ENCODE measurements around the gene GCLC. TPM values are rescaled to one million over a fixed set of nuclear protein-coding genes. Genes with fewer than 3 reads are reported as not detected.
"Not testable (repeated sequence)": the region's sequence is repeated elsewhere in the genome, so short reads cannot be mapped to it uniquely, and the experiment has no call there.

Gene GCLC
- total RNA-seq, 1 experiment from 2014 or later = 88.9 TPM

DNA sequence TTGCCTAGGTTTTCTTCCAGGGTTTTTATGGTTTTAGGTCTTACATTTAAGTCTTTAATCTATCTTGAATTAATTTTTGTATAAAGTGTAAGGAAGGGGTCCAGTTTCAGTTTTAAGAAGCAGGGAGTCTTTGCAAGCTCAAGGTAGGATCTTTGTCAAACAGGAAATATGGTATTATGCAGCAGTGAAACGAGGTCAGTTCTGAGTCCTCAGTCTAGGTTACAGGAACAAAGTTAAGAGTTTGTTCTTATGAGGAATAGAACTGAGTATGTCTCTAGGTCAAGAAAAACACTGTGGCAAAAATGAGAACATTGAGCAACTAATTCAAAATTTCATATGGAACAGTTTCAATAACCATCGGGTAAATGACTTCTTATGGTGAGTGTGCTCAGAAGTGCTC, 63.6 kb downstream of the GCLC start:
- peaks cover 3% of the 10 kb centered on the region for H3K27me3 Mint-ChIP-seq (ENCODE audit: insufficient read depth, unreplicated experiment)
- H3K4me1 Mint-ChIP-seq (ENCODE audit: low read depth, unreplicated experiment) = no peaks in the 10 kb centered on the region
- TF ChIP-seq, protein P1, sequence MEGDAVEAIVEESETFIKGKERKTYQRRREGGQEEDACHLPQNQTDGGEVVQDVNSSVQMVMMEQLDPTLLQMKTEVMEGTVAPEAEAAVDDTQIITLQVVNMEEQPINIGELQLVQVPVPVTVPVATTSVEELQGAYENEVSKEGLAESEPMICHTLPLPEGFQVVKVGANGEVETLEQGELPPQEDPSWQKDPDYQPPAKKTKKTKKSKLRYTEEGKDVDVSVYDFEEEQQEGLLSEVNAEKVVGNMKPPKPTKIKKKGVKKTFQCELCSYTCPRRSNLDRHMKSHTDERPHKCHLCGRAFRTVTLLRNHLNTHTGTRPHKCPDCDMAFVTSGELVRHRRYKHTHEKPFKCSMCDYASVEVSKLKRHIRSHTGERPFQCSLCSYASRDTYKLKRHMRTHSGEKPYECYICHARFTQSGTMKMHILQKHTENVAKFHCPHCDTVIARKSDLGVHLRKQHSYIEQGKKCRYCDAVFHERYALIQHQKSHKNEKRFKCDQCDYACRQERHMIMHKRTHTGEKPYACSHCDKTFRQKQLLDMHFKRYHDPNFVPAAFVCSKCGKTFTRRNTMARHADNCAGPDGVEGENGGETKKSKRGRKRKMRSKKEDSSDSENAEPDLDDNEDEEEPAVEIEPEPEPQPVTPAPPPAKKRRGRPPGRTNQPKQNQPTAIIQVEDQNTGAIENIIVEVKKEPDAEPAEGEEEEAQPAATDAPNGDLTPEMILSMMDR (IDR thresholded peaks at IDR 0.05; ENCODE audit: insufficient read depth in 1 of 2, low read depth in 1 of 2, low read length in 1 of 2, severe bottlenecking in 1 of 2, unreplicated experiment in 1 of 2) = no peak
- Histone ChIP-seq H3K4me3 (ENCODE audit: low read depth, low read length) (no peak overlapping the region), H3K27me3 (replicated peaks; ENCODE audit: control insufficient read depth, insufficient read depth, low read length) (no peaks in the 10 kb centered on the region; the same call in 1 of the 2 replicates), H3K9me3 (no peaks in the 10 kb centered on the region), H3K36me3 (ENCODE audit: control insufficient read depth, insufficient read depth, low read length) (no peaks in the 10 kb centered on the region), H3K4me1 (no peaks in the 10 kb centered on the region)
- no TSS peak for BruUV-seq (replicated peaks)
- ChIA-PET CTCF (no interaction called here), POLR2A (no interaction called here)
- H3K4me3 Mint-ChIP-seq (ENCODE audit: unreplicated experiment) = no peak overlapping the region
- H3K27ac Mint-ChIP-seq (ENCODE audit: unreplicated experiment) = no peak overlapping the region
- no peaks in the 10 kb centered on the region for H3K36me3 Mint-ChIP-seq (ENCODE audit: insufficient read depth, unreplicated experiment)
- DNase-seq = no peak
- intact Hi-C loops (cut with micrococcal nuclease; ENCODE audit: unreplicated experiment) = no loop called here
- no peaks in the 10 kb centered on the region for H3K9me3 Mint-ChIP-seq (ENCODE audit: unreplicated experiment)

DNA sequence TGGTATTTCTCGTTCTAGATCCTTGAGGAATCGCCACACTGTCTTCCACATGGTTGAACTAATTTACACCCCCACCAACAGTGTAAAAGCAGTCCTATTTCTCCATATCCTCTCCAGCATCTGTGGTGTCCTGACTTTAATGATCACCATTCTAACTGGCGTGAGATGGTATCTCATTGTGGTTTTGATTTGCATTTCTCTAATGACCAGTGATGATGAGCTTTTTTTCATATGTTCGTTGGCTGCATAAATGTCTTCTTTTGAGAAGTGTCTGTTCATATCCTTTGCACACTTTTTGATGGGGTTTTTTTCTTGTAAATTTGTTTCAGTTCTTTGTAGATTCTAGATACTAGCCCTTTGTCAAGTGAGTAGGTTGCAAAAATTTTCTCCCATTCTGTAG, 64.1 kb downstream of the GCLC start:
- BruUV-seq (replicated peaks); H3K36me3 Mint-ChIP-seq (ENCODE audit: insufficient read depth, unreplicated experiment); H3K9me3 Mint-ChIP-seq (ENCODE audit: unreplicated experiment); H3K27me3 Mint-ChIP-seq (ENCODE audit: insufficient read depth, unreplicated experiment); H3K36me3 ChIP-seq (ENCODE audit: control insufficient read depth, insufficient read depth, low read length); intact Hi-C loops (cut with micrococcal nuclease; ENCODE audit: unreplicated experiment); POLR2A ChIA-PET; H3K4me3 ChIP-seq (ENCODE audit: low read depth, low read length); H3K27ac Mint-ChIP-seq (ENCODE audit: unreplicated experiment); CTCF ChIA-PET; DNase-seq; H3K9me3 ChIP-seq; H3K4me3 Mint-ChIP-seq (ENCODE audit: unreplicated experiment); H3K27me3 ChIP-seq (replicated peaks; ENCODE audit: control insufficient read depth, insufficient read depth, low read length); H3K4me1 ChIP-seq; H3K4me1 Mint-ChIP-seq (ENCODE audit: low read depth, unreplicated experiment): not testable (repeated sequence)

DNA sequence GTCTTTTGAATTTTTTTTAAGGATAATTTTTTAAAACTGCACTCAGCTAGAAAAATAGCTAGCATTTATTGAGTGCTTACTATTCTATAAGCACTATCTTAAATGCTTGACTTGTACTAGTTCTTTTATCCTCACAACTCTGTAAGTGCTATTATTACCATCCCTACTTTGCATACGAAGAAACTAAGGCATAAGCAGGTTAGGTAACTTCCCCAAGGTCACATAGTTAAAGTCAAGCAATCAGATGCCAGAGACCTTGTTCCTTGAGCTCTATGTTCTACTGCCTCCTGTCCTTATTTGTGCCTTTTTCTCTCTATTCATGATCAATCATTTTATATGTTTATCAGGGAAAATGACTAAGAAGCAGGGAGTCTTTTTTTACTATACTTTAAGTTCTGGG, 65.0 kb downstream of the GCLC start:
- intact Hi-C loops (cut with micrococcal nuclease; ENCODE audit: unreplicated experiment) = no loop called here
- CTCF ChIA-PET = interaction anchor here (0.9 kb wide), 1 partner anchor 14 kb away, joined by 3 read pairs; no protein-coding TSS in a partner anchor
- BruUV-seq (replicated peaks) = no TSS peak
- Mint-ChIP-seq H3K4me3 (ENCODE audit: unreplicated experiment) (no peak overlapping the region), H3K9me3 (ENCODE audit: unreplicated experiment) (no peaks in the 10 kb centered on the region), H3K27me3 (ENCODE audit: insufficient read depth, unreplicated experiment) (peaks cover 3% of the 10 kb centered on the region), H3K27ac (ENCODE audit: unreplicated experiment) (no peak overlapping the region), H3K36me3 (ENCODE audit: insufficient read depth, unreplicated experiment) (no peaks in the 10 kb centered on the region), H3K4me1 (ENCODE audit: low read depth, unreplicated experiment) (no peaks in the 10 kb centered on the region)
- no peak for DNase-seq
- H3K27me3 ChIP-seq (replicated peaks; ENCODE audit: control insufficient read depth, insufficient read depth, low read length) = no peaks in the 10 kb centered on the region; the same call in 1 of the 2 replicates
- H3K4me3 ChIP-seq (ENCODE audit: low read depth, low read length) = no peak overlapping the region
- H3K36me3 ChIP-seq (ENCODE audit: control insufficient read depth, insufficient read depth, low read length) = no peaks in the 10 kb centered on the region
- TF ChIP-seq, protein P1 (IDR thresholded peaks at IDR 0.05; ENCODE audit: insufficient read depth in 1 of 2, low read depth in 1 of 2, low read length in 1 of 2, severe bottlenecking in 1 of 2, unreplicated experiment in 1 of 2) = no peak
- H3K4me1 ChIP-seq = no peaks in the 10 kb centered on the region
- no peaks in the 10 kb centered on the region for H3K9me3 ChIP-seq
- POLR2A ChIA-PET = no interaction called here

DNA sequence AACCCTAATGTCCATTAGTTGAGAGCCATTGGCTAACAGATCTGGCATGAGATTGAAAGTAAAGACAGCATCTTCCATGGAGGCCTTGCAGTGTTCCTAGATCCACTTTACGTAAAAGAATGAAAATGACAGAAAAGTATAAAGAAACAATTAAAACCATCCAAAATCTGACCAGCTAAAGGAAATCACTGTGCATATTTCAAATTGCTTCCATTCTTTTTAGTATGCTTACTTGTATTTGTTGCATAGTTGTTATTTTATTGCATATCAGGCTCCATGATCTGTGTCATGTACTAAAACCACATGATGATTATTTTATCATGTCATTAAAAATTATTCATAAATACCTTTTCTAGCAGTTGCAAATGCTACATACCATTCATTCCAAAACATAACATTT, 67.9 kb downstream of the GCLC start:
- TF ChIP-seq, protein P1 (IDR thresholded peaks at IDR 0.05; ENCODE audit: insufficient read depth in 1 of 2, low read depth in 1 of 2, low read length in 1 of 2, severe bottlenecking in 1 of 2, unreplicated experiment in 1 of 2) = no peak
- no peak for DNase-seq
- Mint-ChIP-seq H3K9me3 (ENCODE audit: unreplicated experiment) (no peaks in the 10 kb centered on the region), H3K36me3 (ENCODE audit: insufficient read depth, unreplicated experiment) (no peaks in the 10 kb centered on the region), H3K27me3 (ENCODE audit: insufficient read depth, unreplicated experiment) (peaks cover 3% of the 10 kb centered on the region), H3K27ac (ENCODE audit: unreplicated experiment) (no peak overlapping the region), H3K4me3 (ENCODE audit: unreplicated experiment) (no peak overlapping the region), H3K4me1 (ENCODE audit: low read depth, unreplicated experiment) (no peaks in the 10 kb centered on the region)
- Histone ChIP-seq H3K27me3 (replicated peaks; ENCODE audit: control insufficient read depth, insufficient read depth, low read length) (no peaks in the 10 kb centered on the region), H3K4me1 (no peaks in the 10 kb centered on the region), H3K4me3 (ENCODE audit: low read depth, low read length) (no peak overlapping the region), H3K36me3 (ENCODE audit: control insufficient read depth, insufficient read depth, low read length) (no peaks in the 10 kb centered on the region), H3K9me3 (no peaks in the 10 kb centered on the region)
- ChIA-PET POLR2A (no interaction called here), CTCF (no interaction called here)
- intact Hi-C loops (cut with micrococcal nuclease; ENCODE audit: unreplicated experiment) = no loop called here
- BruUV-seq (replicated peaks) = no TSS peak
